ENCODE measurements around the gene OR5C1.

OR5C1 gene

DNA sequence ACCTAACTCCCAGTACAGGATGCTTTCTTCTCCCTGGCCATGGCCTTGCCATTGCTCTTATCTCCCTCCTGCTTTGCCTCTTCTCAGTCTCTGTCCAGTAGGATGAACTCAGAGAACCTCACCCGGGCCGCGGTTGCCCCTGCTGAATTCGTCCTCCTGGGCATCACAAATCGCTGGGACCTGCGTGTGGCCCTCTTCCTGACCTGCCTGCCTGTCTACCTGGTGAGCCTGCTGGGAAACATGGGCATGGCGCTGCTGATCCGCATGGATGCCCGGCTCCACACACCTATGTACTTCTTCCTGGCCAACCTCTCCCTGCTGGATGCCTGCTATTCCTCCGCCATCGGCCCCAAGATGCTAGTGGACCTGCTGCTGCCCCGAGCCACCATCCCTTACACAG lies at the start of gene OR5C1:
Gene OR5C1 (plus strand): TSS at position 103 of the 400 bp plus-strand sequence. CDS start 0 bp downstream, at position 103.
- Mint-ChIP-seq H3K27me3 (no peaks in the 10 kb centered on the region), H3K27ac (no peak within 1 kb of the TSS)
- CTCF ChIA-PET: no interaction called here

DNA sequence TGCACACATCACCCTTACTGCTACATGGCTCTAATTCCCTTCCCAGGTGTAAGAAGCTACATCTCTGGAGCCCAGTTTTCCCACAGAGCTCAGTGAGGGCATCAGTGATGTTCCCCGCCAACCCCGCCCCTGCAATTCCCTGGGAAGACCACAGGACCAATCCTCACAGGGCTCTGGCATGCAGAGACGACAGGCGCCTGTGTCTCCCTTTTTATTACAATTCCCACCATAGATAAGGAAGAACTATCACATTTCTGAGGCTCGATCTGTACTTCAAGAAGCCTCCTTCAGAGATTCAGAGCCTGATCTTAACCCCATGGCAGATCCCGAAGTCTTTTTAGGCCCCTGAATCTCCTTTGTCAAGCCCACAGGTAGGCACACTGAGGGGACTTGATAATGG lies 46.7 kb upstream of the OR5C1 start, which contains the start of gene OR1L6:
Gene OR1L6 (plus strand): TSS at position 301 of the 400 bp plus-strand sequence. CDS start 7,545 bp downstream, outside the sequence.
- Mint-ChIP-seq H3K9me3 (no peaks in the 10 kb centered on the region), H3K4me1 (no peaks in the 10 kb centered on the region), H3K36me3 (no peaks in the 10 kb centered on the region), H3K4me3 (no peak within 1 kb of the TSS), H3K27ac (no peak within 1 kb of the TSS), H3K27me3 (no peaks in the 10 kb centered on the region)
- CTCF ChIA-PET: interaction anchor here (1.6 kb wide), 1 partner anchor 13 kb away, joined by 3 read pairs; no protein-coding TSS in a partner anchor
- DNase-seq: no peak

More for the DNA sequence above, at the start of gene OR5C1:
- Mint-ChIP-seq H3K9me3 (no peaks in the 10 kb centered on the region), H3K36me3 (no peaks in the 10 kb centered on the region), H3K4me3 (no peak within 1 kb of the TSS), H3K4me1 (no peaks in the 10 kb centered on the region)
- DNase-seq: no peak

DNA sequence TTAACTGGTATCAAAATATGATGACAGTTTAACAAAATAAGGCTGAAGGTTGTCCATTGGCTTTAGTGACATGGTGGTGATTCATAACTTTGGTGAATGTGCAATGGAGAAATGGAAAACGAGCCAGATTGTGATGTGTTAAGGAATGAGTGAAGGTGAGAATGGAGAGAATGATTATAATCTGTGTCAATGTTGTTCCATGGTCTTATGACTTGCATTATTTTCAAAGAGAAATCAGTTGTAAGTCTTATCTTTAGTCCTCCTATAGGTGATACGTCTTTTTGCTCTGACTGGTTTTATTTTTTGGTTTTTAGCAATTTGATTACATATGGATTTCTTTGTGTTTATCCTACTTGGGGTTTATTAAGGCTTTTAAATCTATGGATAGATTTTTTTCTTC lies 33.9 kb upstream of the OR5C1 start:
- Mint-ChIP-seq H3K27me3 (no peaks in the 10 kb centered on the region), H3K4me3 (no peak overlapping the region), H3K4me1 (no peaks in the 10 kb centered on the region), H3K9me3 (peaks cover 23% of the 10 kb centered on the region), H3K27ac (no peak overlapping the region), H3K36me3 (no peaks in the 10 kb centered on the region)
- DNase-seq: no peak
- CTCF ChIA-PET: interaction anchor here (0.7 kb wide), 1 partner anchor 14 kb away, joined by 3 read pairs; no protein-coding TSS in a partner anchor

DNA sequence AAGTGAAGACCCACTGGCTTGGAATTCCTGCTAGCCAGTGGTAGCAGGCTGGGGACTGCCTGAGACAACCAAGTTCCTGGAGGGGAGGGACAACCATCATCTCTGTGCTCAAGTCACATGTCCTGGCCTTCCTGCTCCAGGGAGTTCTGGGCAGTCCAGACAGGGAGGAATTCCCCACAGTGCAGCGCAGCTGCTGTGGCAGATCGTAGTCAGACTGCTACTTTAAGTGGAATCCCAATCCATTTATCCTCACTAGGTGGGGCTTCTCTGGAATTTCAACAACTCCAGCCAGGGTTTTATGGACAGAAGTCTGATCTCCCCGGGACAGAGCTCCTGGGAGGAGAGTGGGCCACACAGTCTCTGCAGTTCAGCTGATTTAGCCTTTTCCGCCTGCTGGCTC lies 20.9 kb upstream of the OR5C1 start:
- DNase-seq: no peak
- Mint-ChIP-seq H3K27ac (no peak overlapping the region), H3K4me3 (no peak overlapping the region), H3K36me3 (no peaks in the 10 kb centered on the region), H3K9me3 (peaks cover 12% of the 10 kb centered on the region), H3K4me1 (no peaks in the 10 kb centered on the region), H3K27me3 (no peaks in the 10 kb centered on the region)
- CTCF ChIA-PET: no interaction called here

DNA sequence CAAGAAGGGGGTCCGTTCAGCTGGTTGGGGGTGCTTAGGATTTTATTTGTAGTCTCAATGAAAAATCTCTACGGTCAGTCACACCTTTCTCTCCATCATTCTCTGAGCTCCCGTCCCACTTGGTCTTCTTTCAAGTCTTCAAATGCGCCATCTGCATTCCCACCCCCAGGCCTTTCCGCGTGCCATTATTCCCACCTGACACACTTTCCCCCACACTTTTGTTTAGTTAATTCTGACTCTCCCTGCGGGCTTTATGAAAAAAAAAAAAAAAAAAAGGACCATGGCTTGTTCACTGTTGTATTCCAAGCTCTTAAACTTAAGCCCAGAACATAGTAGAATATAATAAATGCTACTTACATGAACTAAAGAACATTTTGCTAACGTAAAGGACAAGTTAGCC lies 11.7 kb upstream of the OR5C1 start:
- no peak overlapping the region for H3K4me3 Mint-ChIP-seq
- H3K9me3 Mint-ChIP-seq: peaks cover 7% of the 10 kb centered on the region

DNA sequence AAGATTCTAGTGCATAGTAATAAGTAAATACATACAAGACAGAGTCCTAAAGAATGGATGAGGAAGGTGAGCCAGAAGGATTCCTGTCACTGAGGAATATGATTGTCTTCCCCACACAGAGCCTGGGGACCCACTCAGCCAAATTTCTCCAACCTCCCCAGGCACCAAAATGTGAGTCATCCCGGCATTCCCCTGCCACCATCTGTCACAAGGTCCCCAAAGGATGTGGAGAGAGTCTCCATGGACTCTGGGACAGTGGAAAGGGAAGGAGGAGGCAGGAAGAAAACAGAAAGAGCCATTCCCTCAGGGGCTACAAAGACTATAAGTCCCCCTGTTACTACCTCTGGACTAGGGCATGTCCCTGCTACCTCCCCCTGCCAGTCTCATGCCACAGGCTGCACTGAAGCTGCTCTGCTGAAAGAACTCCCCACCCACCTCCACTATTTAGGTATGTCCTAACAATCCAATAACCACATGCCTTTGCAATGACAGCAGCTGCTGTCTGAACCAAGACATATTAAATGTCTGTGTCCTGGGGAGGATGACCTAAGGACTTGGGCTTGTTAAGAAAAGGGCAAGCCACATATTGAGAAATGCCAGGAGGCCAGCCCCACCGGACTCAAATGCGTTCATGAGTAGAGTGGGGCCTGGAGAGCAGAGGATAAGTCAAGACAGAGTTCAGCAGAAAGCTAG lies 10.7 kb upstream of the OR5C1 start:
- DNase-seq: no peak
- Mint-ChIP-seq H3K4me3 (no peak overlapping the region), H3K36me3 (no peaks in the 10 kb centered on the region), H3K9me3 (peaks cover 5% of the 10 kb centered on the region), H3K27ac (no peak overlapping the region), H3K4me1 (no peaks in the 10 kb centered on the region), H3K27me3 (no peaks in the 10 kb centered on the region)
- CTCF ChIA-PET: no interaction called here

More for the DNA sequence above, 11.7 kb upstream of the OR5C1 start:
- no peaks in the 10 kb centered on the region for H3K4me1 Mint-ChIP-seq
- CTCF ChIA-PET: no interaction called here
- H3K27me3 Mint-ChIP-seq: no peaks in the 10 kb centered on the region
- no peak for DNase-seq
- no peak overlapping the region for H3K27ac Mint-ChIP-seq
- H3K36me3 Mint-ChIP-seq: no peaks in the 10 kb centered on the region

DNA sequence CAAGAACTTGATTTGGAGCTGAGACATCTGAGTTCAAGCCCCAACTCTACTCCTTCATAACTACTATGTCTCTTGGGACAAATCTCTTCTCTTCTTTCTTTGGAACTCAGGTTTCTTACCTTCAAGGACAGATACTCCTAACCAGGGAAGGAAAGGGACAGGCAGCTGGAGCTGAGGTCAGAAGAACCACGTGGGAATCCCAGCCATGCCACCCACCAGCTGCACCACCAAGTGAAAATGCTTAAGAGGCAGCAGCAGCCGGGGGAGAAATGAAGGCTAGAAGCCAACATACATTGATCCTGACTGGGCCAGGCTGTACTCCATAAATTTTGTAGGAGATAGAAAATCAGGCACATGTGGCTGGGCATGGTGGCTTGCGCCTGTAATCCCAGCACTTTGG lies 9.6 kb upstream of the OR5C1 start:
- Mint-ChIP-seq H3K36me3 (no peaks in the 10 kb centered on the region), H3K27ac (no peak overlapping the region), H3K9me3 (no peaks in the 10 kb centered on the region), H3K4me3 (no peak overlapping the region), H3K4me1 (no peaks in the 10 kb centered on the region), H3K27me3 (no peaks in the 10 kb centered on the region)
- CTCF ChIA-PET: no interaction called here
- no peak for DNase-seq

DNA sequence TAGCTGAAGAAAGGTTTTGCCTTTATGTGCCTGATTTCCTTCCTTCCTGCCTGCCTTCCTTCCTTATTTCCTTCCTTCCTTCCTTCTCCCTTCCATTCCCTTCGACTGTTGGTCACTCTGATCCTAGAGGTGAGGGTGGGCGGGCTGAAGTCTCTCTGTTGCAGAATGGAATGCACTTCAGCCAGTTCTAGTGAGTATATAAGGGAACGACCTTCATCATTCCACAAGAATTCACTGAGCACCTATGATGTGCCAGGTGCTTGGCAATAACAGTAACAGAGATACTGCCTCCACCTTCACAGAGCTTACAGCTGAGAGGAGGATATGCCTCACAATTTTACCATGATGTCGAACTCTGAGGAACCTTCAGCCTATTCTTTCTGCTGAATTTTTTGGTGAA lies 8.7 kb upstream of the OR5C1 start:
- no peaks in the 10 kb centered on the region for H3K4me1 Mint-ChIP-seq
- no peaks in the 10 kb centered on the region for H3K36me3 Mint-ChIP-seq

DNA sequence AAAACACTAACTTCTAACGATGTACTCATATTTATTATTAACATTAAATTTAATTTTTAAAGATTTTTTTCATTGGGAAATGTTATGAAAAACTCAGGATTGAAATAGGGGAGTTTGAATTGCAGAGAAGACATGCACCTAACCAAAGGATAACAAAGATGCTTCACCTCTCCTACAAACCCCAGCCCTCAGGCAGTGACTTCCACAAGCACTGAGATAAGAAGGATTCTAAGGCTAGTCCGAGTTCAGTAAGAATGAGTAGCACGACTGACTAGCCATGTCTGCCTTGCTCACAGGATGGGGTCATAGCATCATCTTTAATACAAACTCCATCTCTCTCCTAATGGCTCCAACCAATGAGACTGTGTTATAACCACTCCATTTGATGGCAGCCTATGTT lies 7.1 kb upstream of the OR5C1 start:
- no peaks in the 10 kb centered on the region for H3K9me3 Mint-ChIP-seq
- no peak overlapping the region for H3K4me3 Mint-ChIP-seq
- no peak overlapping the region for H3K27ac Mint-ChIP-seq
- no peak for DNase-seq
- H3K4me1 Mint-ChIP-seq: no peaks in the 10 kb centered on the region
- H3K36me3 Mint-ChIP-seq: no peaks in the 10 kb centered on the region
- CTCF ChIA-PET: no interaction called here
- H3K27me3 Mint-ChIP-seq: no peaks in the 10 kb centered on the region

More for the DNA sequence above, 8.7 kb upstream of the OR5C1 start:
- no peaks in the 10 kb centered on the region for H3K27me3 Mint-ChIP-seq
- H3K9me3 Mint-ChIP-seq: no peaks in the 10 kb centered on the region
- CTCF ChIA-PET: interaction anchor here (0.6 kb wide), 1 partner anchor 325 kb away, joined by 4 read pairs; no protein-coding TSS in a partner anchor
- no peak overlapping the region for H3K4me3 Mint-ChIP-seq
- no peak for DNase-seq
- H3K27ac Mint-ChIP-seq: no peak overlapping the region

DNA sequence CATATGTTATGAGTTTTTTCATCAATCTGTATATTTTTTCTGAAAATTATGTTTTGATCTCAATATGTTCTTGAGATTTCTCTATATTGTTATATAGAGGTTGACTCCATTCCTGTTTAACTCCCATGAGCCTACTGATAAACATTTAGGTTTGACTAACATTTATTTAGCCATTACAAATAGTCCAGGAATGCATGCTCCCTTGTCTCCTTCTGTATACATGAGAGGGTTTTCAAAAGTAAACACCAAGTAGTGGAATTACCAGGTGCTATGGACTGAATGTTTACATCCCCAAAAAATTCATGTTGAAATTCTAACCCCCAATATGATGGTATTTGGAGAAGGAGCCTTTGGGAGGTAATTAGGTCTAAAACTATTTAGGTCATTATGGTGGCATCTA lies 3.5 kb upstream of the OR5C1 start:
- no peak overlapping the region for H3K4me3 Mint-ChIP-seq
- DNase-seq: no peak
- H3K27ac Mint-ChIP-seq: no peak overlapping the region
- CTCF ChIA-PET: no interaction called here
- H3K36me3 Mint-ChIP-seq: no peaks in the 10 kb centered on the region
- H3K27me3 Mint-ChIP-seq: no peaks in the 10 kb centered on the region
- no peaks in the 10 kb centered on the region for H3K4me1 Mint-ChIP-seq
- H3K9me3 Mint-ChIP-seq: no peaks in the 10 kb centered on the region

DNA sequence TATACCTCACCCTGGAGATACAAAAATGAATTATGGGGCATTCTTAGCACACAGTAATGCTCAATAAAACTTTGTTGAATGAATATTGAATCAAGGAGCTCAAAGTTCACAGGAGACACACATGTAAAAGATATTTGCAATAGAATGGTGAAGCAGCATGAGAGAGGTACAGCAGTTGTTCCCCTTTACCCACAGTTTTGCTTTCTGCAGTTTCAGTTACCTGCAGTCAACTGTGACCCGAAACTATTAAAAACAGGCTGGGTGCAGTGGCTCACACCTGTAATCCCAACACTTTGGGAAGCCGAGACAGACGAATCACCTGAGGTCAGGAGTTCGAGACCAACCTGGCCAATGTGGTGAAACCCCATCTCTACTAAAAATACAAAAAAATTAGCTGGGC lies 2.4 kb upstream of the OR5C1 start:
- Mint-ChIP-seq H3K36me3 (no peaks in the 10 kb centered on the region), H3K27ac (no peak overlapping the region), H3K27me3 (no peaks in the 10 kb centered on the region), H3K4me3 (no peak overlapping the region), H3K9me3 (no peaks in the 10 kb centered on the region), H3K4me1 (no peaks in the 10 kb centered on the region)
- no peak for DNase-seq
- CTCF ChIA-PET: interaction anchor here (0.6 kb wide), 1 partner anchor 601 kb away, joined by 3 read pairs; no protein-coding TSS in a partner anchor

DNA sequence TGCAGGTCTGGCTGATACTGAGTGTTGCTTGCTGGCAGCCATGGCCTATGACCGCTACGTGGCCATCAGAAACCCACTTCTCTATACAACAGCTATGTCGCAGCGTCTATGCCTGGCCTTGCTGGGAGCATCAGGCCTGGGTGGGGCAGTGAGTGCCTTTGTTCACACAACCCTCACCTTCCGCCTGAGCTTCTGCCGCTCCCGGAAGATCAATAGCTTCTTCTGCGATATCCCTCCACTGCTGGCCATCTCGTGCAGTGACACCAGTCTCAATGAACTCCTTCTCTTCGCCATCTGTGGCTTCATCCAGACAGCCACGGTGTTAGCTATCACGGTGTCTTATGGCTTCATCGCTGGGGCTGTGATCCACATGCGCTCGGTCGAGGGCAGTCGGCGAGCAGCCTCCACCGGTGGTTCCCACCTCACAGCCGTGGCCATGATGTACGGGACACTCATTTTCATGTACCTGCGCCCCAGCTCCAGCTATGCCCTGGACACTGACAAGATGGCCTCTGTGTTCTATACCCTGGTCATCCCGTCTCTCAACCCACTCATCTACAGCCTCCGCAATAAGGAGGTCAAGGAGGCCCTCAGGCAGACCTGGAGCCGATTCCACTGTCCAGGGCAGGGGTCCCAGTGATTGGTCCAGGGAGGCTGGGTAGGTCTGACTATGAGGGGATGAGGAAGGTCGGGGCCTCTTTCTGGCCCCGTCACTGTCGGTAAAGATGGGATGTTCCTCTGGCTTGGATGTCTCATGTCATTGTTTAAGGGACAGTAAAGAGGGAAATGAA lies 718 bp downstream of the OR5C1 start:
- CTCF ChIA-PET: no interaction called here
- no peaks in the 10 kb centered on the region for H3K4me1 Mint-ChIP-seq
- H3K9me3 Mint-ChIP-seq: no peaks in the 10 kb centered on the region
- no peak overlapping the region for H3K27ac Mint-ChIP-seq
- no peak overlapping the region for H3K4me3 Mint-ChIP-seq
- H3K36me3 Mint-ChIP-seq: no peaks in the 10 kb centered on the region
- H3K27me3 Mint-ChIP-seq: no peaks in the 10 kb centered on the region
- no peak for DNase-seq

DNA sequence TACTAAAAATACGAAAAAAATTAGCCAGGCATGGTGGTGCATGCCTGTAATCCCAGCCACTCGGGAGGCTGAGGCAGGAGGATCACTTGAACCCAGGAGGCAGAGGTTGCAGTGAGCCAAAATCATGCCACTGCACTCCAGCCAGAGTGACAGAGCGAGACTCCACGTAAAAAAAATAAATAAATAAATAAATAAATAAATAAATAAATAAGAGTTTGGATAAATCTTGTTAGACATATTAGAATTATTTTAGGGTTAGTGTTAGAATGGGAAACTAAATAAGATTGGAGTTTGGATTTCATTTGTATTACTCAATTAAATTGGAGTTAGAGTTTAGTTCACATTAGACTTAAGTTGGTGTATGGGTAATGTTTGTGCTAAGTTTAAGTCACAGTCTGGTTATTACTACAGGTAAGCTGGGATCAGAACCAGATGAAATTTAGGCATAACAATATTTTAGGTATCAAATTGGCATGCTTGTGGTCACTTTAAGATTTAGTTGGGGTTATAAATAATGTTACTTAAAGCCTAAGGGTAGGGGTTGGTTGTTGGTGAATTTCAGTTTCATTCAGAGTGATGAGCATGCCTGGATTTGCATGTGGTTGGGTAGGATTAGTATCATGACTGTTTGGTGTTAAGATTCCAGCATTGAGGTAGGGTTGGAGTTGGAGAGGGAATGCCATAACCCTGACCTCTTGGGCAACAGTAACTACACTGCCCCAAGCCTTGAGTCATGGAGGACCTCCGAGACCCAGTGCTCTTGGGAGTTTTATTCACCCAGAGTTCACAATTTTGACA lies 3.3 kb downstream of the OR5C1 start:
- H3K4me1 Mint-ChIP-seq: no peaks in the 10 kb centered on the region
- DNase-seq: no peak
- no peak overlapping the region for H3K27ac Mint-ChIP-seq
- CTCF ChIA-PET: no interaction called here
- no peaks in the 10 kb centered on the region for H3K36me3 Mint-ChIP-seq
- no peaks in the 10 kb centered on the region for H3K9me3 Mint-ChIP-seq
- H3K27me3 Mint-ChIP-seq: no peaks in the 10 kb centered on the region
- H3K4me3 Mint-ChIP-seq: no peak overlapping the region

DNA sequence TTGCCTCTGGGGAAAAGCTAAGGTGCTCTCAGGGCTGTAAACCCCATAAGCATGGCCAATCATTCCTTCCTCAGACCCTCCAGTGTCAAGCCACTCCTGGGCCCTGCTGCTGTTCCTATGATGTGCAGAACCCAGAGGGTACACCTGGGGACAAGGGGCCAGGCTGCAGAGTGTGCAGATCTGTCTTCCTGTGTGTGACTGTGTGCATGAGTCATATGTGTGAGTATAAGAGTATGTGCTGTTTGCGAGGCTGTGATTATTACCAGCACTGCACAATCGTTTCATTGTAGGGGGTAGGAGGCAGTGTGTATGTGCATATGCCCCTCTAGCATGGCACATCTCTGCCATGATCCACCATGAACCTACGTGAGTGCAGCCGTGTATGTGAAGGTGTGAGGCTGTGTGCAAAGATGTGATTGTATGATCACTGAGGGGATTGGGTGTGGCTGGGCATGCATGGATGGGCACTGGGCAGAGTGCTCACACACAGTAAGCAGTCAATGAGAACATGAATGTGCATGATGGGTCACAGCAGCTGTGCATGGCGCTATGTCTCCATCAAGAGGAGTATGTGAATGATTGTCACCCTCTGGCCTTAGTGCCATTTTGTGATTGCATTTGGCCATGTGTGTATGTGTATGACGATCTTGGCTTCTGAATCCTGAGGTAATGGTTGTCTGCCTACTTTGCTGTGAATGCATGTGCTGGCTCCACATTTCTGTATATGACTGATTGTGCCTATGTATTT lies 8.8 kb downstream of the OR5C1 start:
- Mint-ChIP-seq H3K4me3 (no peak overlapping the region), H3K9me3 (no peaks in the 10 kb centered on the region), H3K27ac (no peak overlapping the region), H3K4me1 (no peaks in the 10 kb centered on the region), H3K36me3 (no peaks in the 10 kb centered on the region), H3K27me3 (no peaks in the 10 kb centered on the region)
- CTCF ChIA-PET: interaction anchor here (0.5 kb wide), 1 partner anchor 44 kb away, joined by 3 read pairs; no protein-coding TSS in a partner anchor
- DNase-seq: no peak

Data from activated naive CD4-positive, alpha-beta T cell treated with anti-CD3 and anti-CD28 coated beads, Interleukin-2, amount 10 ng/mL, durations not matched to agents 7 days and 5 days (primary cell).